ENCODE measurements around the gene NHS.

GRCh38 chrX:17674601-17675000, 299.6 kb downstream of the NHS start:
- TF ChIP-seq CTCF (IDR thresholded peaks at IDR 0.05) = no peak
- TF ChIP-seq POLR2A (IDR thresholded peaks at IDR 0.05) = no peak
